Stimulated activated CD8-positive, alpha-beta memory T cell treated with anti-CD3 and anti-CD28 coated beads, Interleukin-2, amount 100 ng/mL, for 1 hour (primary cell): Measurements from ENCODE around the gene GLRA2.
"Not testable (repeated sequence)": the region's sequence is repeated elsewhere in the genome, so short reads cannot be mapped to it uniquely, and the experiment has no call there.

Experiments
- DNase-seq, 2 donors: peaks; one replicate each; pipeline ENCODE4 v3.0.0-alpha.2; 2020; ENCODE audit warnings: low read depth in 2 of 2

GLRA2 gene

GRCh38 chrX:14591976-14592375 lies 62.6 kb downstream of the GLRA2 start:
- DNase-seq: no peak

- DNase-seq: no peak
Observed at GRCh38 chrX:14594521-14594920, 65.2 kb downstream of the GLRA2 start.

GRCh38 chrX:14598330-14598729 lies 69.0 kb downstream of the GLRA2 start:
- no peak for DNase-seq

- DNase-seq: no peak
Observed at GRCh38 chrX:14607446-14607985, 78.2 kb downstream of the GLRA2 start.

- DNase-seq: not testable (repeated sequence)
Observed at GRCh38 chrX:14612450-14612849, 83.1 kb downstream of the GLRA2 start.

GRCh38 chrX:14616301-14616700 lies 87.0 kb downstream of the GLRA2 start:
- DNase-seq: no peak

- DNase-seq: no peak
Observed at GRCh38 chrX:14616836-14617235, 87.5 kb downstream of the GLRA2 start.

GRCh38 chrX:14618177-14618965 lies 89.0 kb downstream of the GLRA2 start:
- DNase-seq: no peak

GRCh38 chrX:14630733-14631132 lies 101.4 kb downstream of the GLRA2 start:
- no peak for DNase-seq

- DNase-seq: no peak
Observed at GRCh38 chrX:14641681-14642655, 112.6 kb downstream of the GLRA2 start.

- DNase-seq: no peak
Observed at GRCh38 chrX:14660970-14661369, 131.6 kb downstream of the GLRA2 start.

GRCh38 chrX:14670819-14671218 lies 141.5 kb downstream of the GLRA2 start:
- DNase-seq: no peak

GRCh38 chrX:14672611-14673172 lies 143.4 kb downstream of the GLRA2 start:
- no peak for DNase-seq

GRCh38 chrX:14673236-14673635 lies 143.9 kb downstream of the GLRA2 start:
- no peak for DNase-seq

- no peak for DNase-seq
Observed at GRCh38 chrX:14673764-14674163, 144.4 kb downstream of the GLRA2 start.

- no peak for DNase-seq
Observed at GRCh38 chrX:14675500-14675899, 146.2 kb downstream of the GLRA2 start.

- DNase-seq: no peak
Observed at GRCh38 chrX:14676431-14676830, 147.1 kb downstream of the GLRA2 start.

- not testable (repeated sequence) for DNase-seq
Observed at GRCh38 chrX:14688331-14688730, 159.0 kb downstream of the GLRA2 start.

- DNase-seq: no peak
Observed at GRCh38 chrX:14690553-14690952, 161.2 kb downstream of the GLRA2 start.

GRCh38 chrX:14694611-14695010 lies 165.3 kb downstream of the GLRA2 start:
- no peak for DNase-seq

- DNase-seq: no peak
Observed at GRCh38 chrX:14697451-14697850, 168.1 kb downstream of the GLRA2 start.

GRCh38 chrX:14698790-14699189 lies 169.5 kb downstream of the GLRA2 start:
- DNase-seq: no peak
